Peyer's patch (tissue), 4 donors: ENCODE data around the gene PDE6A. TPM values are rescaled to one million over a fixed set of nuclear protein-coding genes. Genes with fewer than 3 reads are reported as not detected.

ENCODE experiments used
- DNase-seq, 3 donors: peaks; one replicate each; pipeline ENCODE4 v3.0.0-alpha.2; 2017 to 2019
- H3K27ac ChIP-seq, 4 donors: fragments of 200-600 bp; sonication (generic); one replicate each; pipeline ENCODE4 v1.5.1; 2016 to 2019
- H3K27me3 ChIP-seq, 2 donors: fragments of 200-600 bp; sonication (generic); one replicate each; pipeline ENCODE4 v1.5.1; 2019
- H3K36me3 ChIP-seq, 3 donors: fragments of 200-600 bp; sonication (generic); one replicate each; pipeline ENCODE4 v1.5.1; 2016 to 2019
- H3K4me1 ChIP-seq, 4 donors: fragments of 200-600 bp; sonication (generic); one replicate each; pipeline ENCODE4 v1.5.1; 2016 to 2019
- H3K4me3 ChIP-seq, 4 donors: fragments of 200-600 bp; sonication (generic); 1 replicate in 3 of 4; 2 replicates in 1 of 4; pipeline ENCODE4 v1.5.1; 2016 to 2019; ENCODE audit warnings: mild to moderate bottlenecking in 1 of 4
- H3K9me3 ChIP-seq, 4 donors: fragments of 200-600 bp; sonication (generic); one replicate each; pipeline ENCODE4 v1.5.1; 2016 to 2019; ENCODE audit warnings: mild to moderate bottlenecking in 1 of 4
- POLR2A ChIP-seq, 2 donors: fragments of 450-650 bp; IDR thresholded peaks; one replicate each; pipeline ENCODE4 v1.5.1; 2017; ENCODE audit warnings: antibody characterized with exemption in 2 of 2, mild to moderate bottlenecking in 2 of 2, moderate library complexity in 2 of 2
- total RNA-seq, 4 donors: library from RNA; depleted of rRNA; stranded (reverse); fragments of >200 nt; gene quantifications; one replicate each; pipeline ENCODE4 v1.1.0, GENCODE V29; 2016
- TF ChIP-seq, protein P1 (sequence below), 6 experiments: fragments of 450-650 bp in 4 of 6; fragments of 200-600 bp in 2 of 6; sonication (generic) in 1 of 6; IDR thresholded peaks; one replicate each; pipeline ENCODE4 v1.5.1; 2017 to 2019; ENCODE audit warnings: antibody characterized with exemption in 6 of 6, mild to moderate bottlenecking in 3 of 6, moderate library complexity in 1 of 6

The PDE6A gene
- total RNA-seq, 4 donors from 2014 or later: not detected

GRCh38 chr5:149981206-149981605 lies 36.6 kb upstream of the PDE6A start:
- DNase-seq: no peak
- Histone ChIP-seq H3K4me1 (no peaks in the 10 kb centered on the region), H3K27me3 (no peaks in the 10 kb centered on the region), H3K9me3 (no peaks in the 10 kb centered on the region), H3K4me3 (no peak overlapping the region), H3K27ac (no peak overlapping the region), H3K36me3 (peaks cover 0 to 56% (median 0%) of the 10 kb centered on the region in 3 donors)
- TF ChIP-seq, protein P1, sequence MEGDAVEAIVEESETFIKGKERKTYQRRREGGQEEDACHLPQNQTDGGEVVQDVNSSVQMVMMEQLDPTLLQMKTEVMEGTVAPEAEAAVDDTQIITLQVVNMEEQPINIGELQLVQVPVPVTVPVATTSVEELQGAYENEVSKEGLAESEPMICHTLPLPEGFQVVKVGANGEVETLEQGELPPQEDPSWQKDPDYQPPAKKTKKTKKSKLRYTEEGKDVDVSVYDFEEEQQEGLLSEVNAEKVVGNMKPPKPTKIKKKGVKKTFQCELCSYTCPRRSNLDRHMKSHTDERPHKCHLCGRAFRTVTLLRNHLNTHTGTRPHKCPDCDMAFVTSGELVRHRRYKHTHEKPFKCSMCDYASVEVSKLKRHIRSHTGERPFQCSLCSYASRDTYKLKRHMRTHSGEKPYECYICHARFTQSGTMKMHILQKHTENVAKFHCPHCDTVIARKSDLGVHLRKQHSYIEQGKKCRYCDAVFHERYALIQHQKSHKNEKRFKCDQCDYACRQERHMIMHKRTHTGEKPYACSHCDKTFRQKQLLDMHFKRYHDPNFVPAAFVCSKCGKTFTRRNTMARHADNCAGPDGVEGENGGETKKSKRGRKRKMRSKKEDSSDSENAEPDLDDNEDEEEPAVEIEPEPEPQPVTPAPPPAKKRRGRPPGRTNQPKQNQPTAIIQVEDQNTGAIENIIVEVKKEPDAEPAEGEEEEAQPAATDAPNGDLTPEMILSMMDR (IDR thresholded peaks at IDR 0.05): no peak
- no peak for TF ChIP-seq POLR2A (IDR thresholded peaks at IDR 0.05)

GRCh38 chr5:149979896-149980295 lies 35.3 kb upstream of the PDE6A start:
- Histone ChIP-seq H3K4me1 (no peaks in the 10 kb centered on the region), H3K27ac (no peak overlapping the region), H3K9me3 (no peaks in the 10 kb centered on the region), H3K27me3 (no peaks in the 10 kb centered on the region), H3K36me3 (peaks cover 0 to 52% (median 0%) of the 10 kb centered on the region in 3 donors), H3K4me3 (no peak overlapping the region)
- TF ChIP-seq POLR2A (IDR thresholded peaks at IDR 0.05): no peak
- TF ChIP-seq, protein P1 (IDR thresholded peaks at IDR 0.05): no peak
- DNase-seq: no peak

GRCh38 chr5:149975409-149975808 lies 30.8 kb upstream of the PDE6A start:
- DNase-seq: no peak
- TF ChIP-seq, protein P1 (IDR thresholded peaks at IDR 0.05): no peak
- no peak for TF ChIP-seq POLR2A (IDR thresholded peaks at IDR 0.05)
- H3K9me3 ChIP-seq: no peaks in the 10 kb centered on the region
- peaks cover 0 to 21% (median 0%) of the 10 kb centered on the region in 3 donors for H3K36me3 ChIP-seq
- H3K27me3 ChIP-seq: no peaks in the 10 kb centered on the region
- H3K4me3 ChIP-seq: no peak overlapping the region
- H3K27ac ChIP-seq: no peak overlapping the region
- H3K4me1 ChIP-seq: no peaks in the 10 kb centered on the region

DNA sequence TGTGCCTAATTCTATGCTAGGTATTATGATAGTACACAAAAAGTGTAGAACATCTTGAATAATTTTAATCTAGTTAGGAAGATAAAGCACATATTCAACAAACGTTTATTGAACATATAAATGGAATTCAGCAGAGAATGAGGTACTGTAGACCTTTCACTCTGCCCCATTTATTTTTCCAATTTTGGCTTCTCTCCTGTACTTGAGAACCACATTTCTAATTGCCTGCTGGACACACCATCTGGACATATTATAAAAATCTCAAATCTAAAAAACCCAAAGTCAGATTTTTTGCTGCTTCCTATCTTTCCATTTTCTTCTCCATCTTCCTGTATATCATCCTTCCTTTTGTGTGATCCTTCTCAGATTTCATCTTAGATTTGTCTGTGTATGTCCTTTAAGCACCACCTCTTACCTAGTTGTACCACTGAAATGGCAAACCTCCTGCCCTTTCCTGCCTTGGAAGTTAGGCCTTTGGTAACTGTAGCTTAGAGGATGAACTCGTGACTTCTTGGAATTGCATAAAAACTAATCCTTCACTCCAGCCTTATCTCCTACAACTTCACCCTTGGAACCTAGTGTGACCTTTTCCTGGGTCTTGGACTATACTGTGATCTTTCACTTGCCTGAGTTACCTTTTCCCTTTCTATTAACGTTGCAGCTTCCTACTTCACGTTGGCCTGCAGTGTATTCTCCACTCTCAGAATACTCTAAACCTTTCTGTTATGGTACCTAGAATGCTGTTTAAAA lies 24.8 kb upstream of the PDE6A start:
- peaks cover 0 to 8% (median 0%) of the 10 kb centered on the region in 4 donors for H3K4me1 ChIP-seq
- no peaks in the 10 kb centered on the region for H3K27me3 ChIP-seq
- peak overlapping the region in 2 of 4 donors; percentile 19 to 31 for H3K27ac ChIP-seq
- TF ChIP-seq, protein P1 (IDR thresholded peaks at IDR 0.05): no peak
- no peak for TF ChIP-seq POLR2A (IDR thresholded peaks at IDR 0.05)
- no peak overlapping the region for H3K4me3 ChIP-seq
- H3K9me3 ChIP-seq: no peaks in the 10 kb centered on the region
- no peaks in the 10 kb centered on the region for H3K36me3 ChIP-seq
- DNase-seq: no peak

DNA sequence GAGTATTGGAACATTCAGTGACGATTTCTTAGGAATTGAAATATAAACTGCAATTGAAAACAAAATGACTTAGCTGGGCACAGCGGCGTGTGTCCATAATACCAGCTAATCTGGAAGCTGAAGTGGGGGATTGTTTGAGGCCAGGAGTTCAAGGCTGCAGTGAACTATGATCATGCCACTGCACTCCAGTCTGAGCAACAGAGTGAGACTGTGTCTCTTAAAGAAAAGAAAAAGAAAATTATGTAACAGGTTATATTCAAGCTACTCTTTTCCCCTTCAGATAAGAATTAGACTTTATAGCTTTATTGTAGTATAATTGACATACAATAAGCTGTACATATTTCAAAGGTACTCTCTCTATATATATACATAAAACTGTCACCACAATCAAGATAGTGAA lies 22.4 kb upstream of the PDE6A start:
- Histone ChIP-seq H3K36me3 (no peaks in the 10 kb centered on the region), H3K9me3 (no peaks in the 10 kb centered on the region), H3K27me3 (no peaks in the 10 kb centered on the region), H3K4me1 (peaks cover 0 to 8% (median 0%) of the 10 kb centered on the region in 4 donors), H3K4me3 (no peak overlapping the region), H3K27ac (peak overlapping the region in 1 of 4 donors; percentile 41)
- TF ChIP-seq POLR2A (IDR thresholded peaks at IDR 0.05): no peak
- TF ChIP-seq, protein P1 (IDR thresholded peaks at IDR 0.05): no peak
- DNase-seq: peak in 1 of 3 donors; percentile 63
